Stimulated activated CD8-positive, alpha-beta memory T cell treated with anti-CD3 and anti-CD28 coated beads, Interleukin-12 subunit alpha, Interleukin-12 subunit beta, amount 100 ng/mL, for 24 hours (primary cell): ENCODE measurements around the gene XYLT1.
A peak's percentile ranks its signal among the peaks of the same experiment; 100 is the strongest.

ENCODE experiments used
- DNase-seq: peaks from one replicate; pipeline ENCODE4 v3.0.0-alpha.2; 2020; ENCODE audit errors: extremely low read depth

Gene XYLT1

GRCh38 chr16:17289050-17289449 is 181.7 kb downstream of the XYLT1 start:
- DNase-seq, result no peak

- DNase-seq, result no peak
These were observed 183.5 kb downstream of the XYLT1 start for GRCh38 chr16:17287166-17287800.

- DNase-seq, result no peak
These were observed 184.3 kb downstream of the XYLT1 start for GRCh38 chr16:17286443-17286842.

- no peak for DNase-seq
These were observed 187.7 kb downstream of the XYLT1 start for GRCh38 chr16:17283016-17283415.

GRCh38 chr16:17282247-17282646 is 188.5 kb downstream of the XYLT1 start:
- DNase-seq, result no peak

GRCh38 chr16:17281052-17281451 is 189.7 kb downstream of the XYLT1 start:
- no peak for DNase-seq

GRCh38 chr16:17278988-17279387 is 191.8 kb downstream of the XYLT1 start:
- no peak for DNase-seq

GRCh38 chr16:17277981-17278381 is 192.8 kb downstream of the XYLT1 start:
- DNase-seq, result no peak

- DNase-seq, result no peak
These were observed 194.2 kb downstream of the XYLT1 start for GRCh38 chr16:17276610-17277009.

GRCh38 chr16:17276010-17276530 is 194.7 kb downstream of the XYLT1 start:
- no peak for DNase-seq

GRCh38 chr16:17275076-17276009 is 195.4 kb downstream of the XYLT1 start:
- no peak for DNase-seq

GRCh38 chr16:17273142-17273561 is 197.6 kb downstream of the XYLT1 start:
- peak; percentile 5 for DNase-seq

- DNase-seq, result no peak
These were observed 198.0 kb downstream of the XYLT1 start for GRCh38 chr16:17272716-17273115.

- no peak for DNase-seq
These were observed 199.1 kb downstream of the XYLT1 start for GRCh38 chr16:17271687-17272086.

GRCh38 chr16:17270683-17271109 is 200.1 kb downstream of the XYLT1 start:
- no peak for DNase-seq

- DNase-seq, result no peak
These were observed 200.6 kb downstream of the XYLT1 start for GRCh38 chr16:17270111-17270510.

GRCh38 chr16:17269439-17269838 is 201.3 kb downstream of the XYLT1 start:
- DNase-seq, result no peak

GRCh38 chr16:17266608-17267313 is 204.0 kb downstream of the XYLT1 start:
- no peak for DNase-seq

GRCh38 chr16:17265154-17265553 is 205.6 kb downstream of the XYLT1 start:
- DNase-seq, result no peak

GRCh38 chr16:17261197-17261858 is 209.4 kb downstream of the XYLT1 start:
- DNase-seq, result no peak

GRCh38 chr16:17260276-17260849 is 210.4 kb downstream of the XYLT1 start:
- DNase-seq, result no peak
